CD4-positive, alpha-beta T cell treated with Interleukin-12 subunit alpha and Interleukin-12 subunit beta, for 1 hour (primary cell): ENCODE measurements around the gene ERO1B.
"Not testable (repeated sequence)": the region's sequence is repeated elsewhere in the genome, so short reads cannot be mapped to it uniquely, and the experiment has no call there.

ENCODE experiments used
- DNase-seq: peaks from one replicate; pipeline ENCODE4 v3.0.0-alpha.2; 2020

The ERO1B gene

GRCh38 chr1:236247286-236247685, 34.5 kb downstream of the ERO1B start:
- no peak for DNase-seq

DNA sequence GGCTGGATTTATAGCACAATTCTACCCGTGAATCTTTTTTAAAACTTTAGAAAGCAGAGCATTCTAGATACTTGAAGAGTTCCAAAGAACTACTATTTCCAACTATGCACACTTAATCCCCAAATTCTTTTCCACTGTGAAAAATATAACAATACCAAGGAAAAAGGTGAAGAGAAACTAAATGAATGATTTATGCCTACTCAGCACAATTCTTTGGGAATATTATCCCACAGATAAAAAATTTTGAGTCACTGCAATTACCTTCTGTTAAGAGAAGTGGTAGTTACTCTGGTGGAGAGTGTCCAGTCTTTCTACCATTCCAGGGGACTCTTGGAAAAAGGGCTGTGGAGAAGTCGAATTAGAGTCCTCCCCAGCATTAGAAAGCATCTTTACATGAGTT, 39.2 kb downstream of the ERO1B start:
- DNase-seq: no peak

GRCh38 chr1:236240675-236241074, 41.1 kb downstream of the ERO1B start:
- DNase-seq: no peak

- no peak for DNase-seq
Measured at GRCh38 chr1:236239092-236239585, 42.6 kb downstream of the ERO1B start.

GRCh38 chr1:236235116-236235515, 46.6 kb downstream of the ERO1B start:
- no peak for DNase-seq

GRCh38 chr1:236228411-236228810, 53.3 kb downstream of the ERO1B start:
- no peak for DNase-seq

- DNase-seq: no peak
Measured at GRCh38 chr1:236222632-236223031, 59.1 kb downstream of the ERO1B start.

GRCh38 chr1:236220473-236220872, 61.3 kb downstream of the ERO1B start:
- no peak for DNase-seq

DNA sequence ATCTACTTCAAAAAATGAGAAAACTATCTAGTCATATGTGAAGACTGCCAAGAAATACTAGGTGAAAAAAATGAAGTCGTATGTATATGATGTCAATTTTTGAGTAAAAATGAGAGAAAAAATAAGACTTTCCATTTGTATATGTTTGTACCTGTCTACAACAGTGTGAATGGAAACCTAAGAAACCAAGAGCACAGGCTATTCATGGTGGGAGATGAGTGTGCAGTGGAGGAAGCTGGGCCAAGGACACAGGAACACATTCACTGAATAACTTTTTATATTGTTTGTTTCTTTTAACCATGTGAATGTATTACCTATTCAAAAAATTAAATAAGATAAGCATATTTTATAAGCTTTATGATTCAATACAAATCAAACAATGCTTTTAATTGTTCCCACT, 67.0 kb downstream of the ERO1B start:
- no peak for DNase-seq

GRCh38 chr1:236213534-236213933, 68.2 kb downstream of the ERO1B start:
- DNase-seq: no peak

DNA sequence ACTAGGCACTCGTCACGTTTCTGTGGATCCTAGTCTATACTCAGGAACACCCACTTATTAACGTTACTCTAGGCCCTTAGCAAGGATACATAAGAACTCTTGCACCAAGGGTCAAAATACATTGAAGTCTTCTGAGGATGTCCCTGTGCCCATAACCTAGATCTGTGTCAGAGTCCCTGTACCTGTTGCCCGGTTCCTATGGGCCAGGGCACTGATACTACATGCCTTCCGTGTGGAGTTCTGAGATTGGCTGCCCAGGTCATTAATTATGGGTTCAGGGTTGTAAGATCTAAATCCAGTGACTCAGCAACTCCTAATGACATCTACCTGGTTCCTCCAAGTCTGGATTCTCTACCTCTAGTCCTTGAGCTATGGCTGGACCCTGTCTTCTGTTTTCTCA, 69.9 kb downstream of the ERO1B start:
- no peak for DNase-seq

DNA sequence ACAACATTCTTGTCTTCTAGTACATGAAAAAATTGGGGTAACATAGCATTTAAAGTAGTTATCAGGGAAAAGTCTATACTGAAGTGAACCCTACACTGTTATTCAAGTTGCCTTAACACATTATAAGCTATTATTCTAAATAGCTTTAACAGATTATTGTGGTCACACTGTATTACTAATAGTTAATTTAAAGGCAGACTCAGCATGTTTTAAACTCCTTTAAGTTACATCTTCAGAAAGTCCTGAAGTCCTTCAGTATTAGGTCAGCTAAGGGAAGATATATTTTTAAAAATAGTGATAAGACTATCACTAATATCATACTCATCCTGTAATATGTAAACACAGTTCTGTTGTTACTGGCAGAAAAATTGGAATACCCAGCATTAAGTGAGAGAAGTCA, 72.0 kb downstream of the ERO1B start:
- no peak for DNase-seq

DNA sequence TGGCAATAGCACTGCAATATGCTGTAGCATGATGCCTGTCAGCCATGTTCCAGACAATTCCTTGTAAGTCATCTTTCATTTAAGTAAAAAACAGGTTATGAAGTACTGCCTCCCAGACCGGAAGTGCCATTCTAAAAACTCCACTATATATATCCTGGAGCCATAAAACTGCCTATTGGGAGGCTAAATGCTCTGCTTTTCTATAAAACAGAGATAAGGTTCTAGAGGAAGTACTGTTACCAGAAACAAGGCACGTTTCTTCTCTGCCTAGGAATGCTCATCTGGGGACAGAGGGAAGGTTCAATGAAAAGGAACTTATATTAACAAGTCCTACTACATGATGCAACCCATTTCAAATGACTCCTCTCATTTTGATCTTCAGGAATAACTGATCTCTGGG, 72.6 kb downstream of the ERO1B start:
- DNase-seq: no peak

DNA sequence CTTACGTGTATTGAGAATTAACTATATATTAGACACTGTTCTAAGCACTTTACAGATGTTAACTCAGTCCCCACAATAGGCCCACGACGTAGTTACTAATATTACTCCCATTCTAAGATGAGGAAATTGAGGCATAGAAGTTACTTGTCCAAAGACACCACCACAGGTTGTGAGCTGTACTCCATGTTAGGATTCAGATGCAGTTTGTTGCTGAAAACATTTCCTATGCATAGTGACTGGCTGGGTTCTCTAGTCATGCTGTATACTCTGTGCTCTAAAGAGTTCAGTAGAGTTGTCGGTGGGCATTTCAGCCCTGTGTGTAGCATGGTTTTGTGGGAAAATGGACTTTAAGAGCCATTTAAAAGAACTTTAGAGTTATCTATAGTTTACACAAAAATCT, 74.2 kb downstream of the ERO1B start:
- no peak for DNase-seq

DNA sequence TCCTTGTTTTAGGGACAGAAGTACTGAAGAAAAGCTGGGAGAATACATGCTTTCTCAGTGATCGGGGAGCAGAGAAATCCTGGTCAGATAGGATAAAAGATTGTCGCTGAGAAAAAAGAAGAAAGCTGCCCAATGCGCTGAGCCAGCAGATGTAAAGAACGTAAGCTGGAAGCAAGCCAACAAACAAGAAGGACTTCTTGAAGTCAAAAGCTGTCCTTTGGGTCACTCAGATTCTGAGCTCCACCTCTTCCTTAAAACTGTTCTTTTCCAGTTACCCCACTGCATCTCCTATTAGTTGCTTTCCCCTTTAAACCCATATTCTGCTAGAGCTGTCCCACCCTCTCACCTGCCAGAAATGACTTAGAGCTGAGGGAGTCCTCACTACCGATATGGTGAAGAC, 74.6 kb downstream of the ERO1B start:
- no peak for DNase-seq

DNA sequence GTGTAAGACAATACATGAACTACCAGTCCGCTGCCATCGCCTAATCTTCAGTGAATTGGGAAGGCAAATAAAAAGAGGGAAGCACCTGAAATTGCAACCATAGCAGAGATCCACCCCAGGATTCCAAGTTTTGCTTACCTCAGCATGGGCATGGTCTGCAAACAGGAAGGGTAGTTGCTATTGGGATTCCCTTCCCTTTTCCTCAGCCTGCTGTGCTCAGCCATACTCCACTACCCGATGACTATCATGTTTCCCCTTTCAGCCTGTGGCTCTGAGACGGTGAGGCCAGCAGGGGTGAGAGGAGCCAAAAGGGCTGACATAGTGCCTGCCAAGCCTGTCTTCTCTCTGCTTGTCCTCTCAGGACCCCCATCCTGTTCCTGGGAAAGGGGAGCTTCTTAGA, 75.2 kb downstream of the ERO1B start:
- no peak for DNase-seq

- DNase-seq: no peak
Measured at GRCh38 chr1:236204656-236205055, 77.1 kb downstream of the ERO1B start.

GRCh38 chr1:236204039-236204438, 77.7 kb downstream of the ERO1B start:
- no peak for DNase-seq

- DNase-seq: no peak
Measured at GRCh38 chr1:236201786-236202185, 80.0 kb downstream of the ERO1B start.

DNA sequence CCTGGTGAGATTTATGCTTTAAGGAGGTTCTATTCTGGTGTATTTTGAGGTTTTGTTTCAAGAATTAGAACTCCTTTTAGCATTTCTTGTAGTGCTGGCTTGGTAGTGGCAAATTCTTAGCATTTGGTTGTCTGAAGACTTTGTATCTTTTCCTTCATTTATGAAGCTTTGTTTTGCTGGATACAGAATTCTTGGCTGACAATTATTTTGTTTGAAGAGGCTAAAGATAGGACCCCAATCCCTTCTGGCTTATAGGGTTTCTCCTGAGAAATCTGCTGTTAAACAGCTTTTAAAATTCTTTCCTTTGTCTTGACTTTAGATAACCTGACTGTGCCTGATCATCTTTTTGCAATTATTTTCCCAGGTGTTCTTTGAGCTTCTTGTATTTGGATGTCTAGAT, 80.8 kb downstream of the ERO1B start:
- DNase-seq: no peak

GRCh38 chr1:236193184-236193583, 88.6 kb downstream of the ERO1B start:
- DNase-seq: no peak

DNA sequence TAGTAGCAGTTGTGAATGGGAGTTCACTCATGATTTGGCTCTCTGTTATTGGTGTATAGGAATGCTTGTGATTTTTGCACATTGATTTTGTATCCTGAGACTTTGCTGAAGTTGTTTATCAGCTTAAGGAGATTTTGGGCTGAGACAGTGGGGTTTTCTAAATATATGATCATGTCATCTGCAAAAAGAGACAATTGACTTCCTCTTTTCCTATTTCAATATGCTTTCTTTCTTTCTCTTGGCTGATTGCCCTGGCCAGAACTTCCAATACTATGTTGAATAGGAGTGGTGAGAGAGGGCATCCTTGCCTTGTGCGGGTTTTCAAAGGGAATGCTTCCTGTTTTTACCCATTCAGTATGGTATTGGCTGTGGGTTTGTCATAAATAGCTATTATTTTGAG, 93.7 kb downstream of the ERO1B start:
- not testable (repeated sequence) for DNase-seq

- DNase-seq: not testable (repeated sequence)
Measured at GRCh38 chr1:236186471-236186870, 95.3 kb downstream of the ERO1B start.

GRCh38 chr1:236185687-236186086, 96.1 kb downstream of the ERO1B start:
- no peak for DNase-seq

DNA sequence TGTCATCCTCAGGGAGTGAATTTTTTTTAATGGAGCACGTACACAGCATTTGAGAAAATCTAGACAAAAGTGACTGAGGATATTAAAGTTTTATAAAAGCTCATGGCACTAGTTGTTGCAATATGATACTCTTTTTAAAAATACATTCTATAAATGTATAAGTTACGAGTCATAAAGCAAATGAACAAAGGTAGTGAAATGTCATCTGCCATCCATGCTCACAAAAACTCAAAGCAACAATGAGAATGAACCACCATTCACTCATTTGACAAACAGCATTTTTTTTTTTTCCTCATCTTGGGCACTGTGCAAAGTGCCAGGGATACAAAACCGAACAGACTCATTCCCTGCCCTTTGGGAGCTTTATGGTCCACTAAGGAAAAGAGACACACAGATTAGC, 100.7 kb downstream of the ERO1B start:
- no peak for DNase-seq

DNA sequence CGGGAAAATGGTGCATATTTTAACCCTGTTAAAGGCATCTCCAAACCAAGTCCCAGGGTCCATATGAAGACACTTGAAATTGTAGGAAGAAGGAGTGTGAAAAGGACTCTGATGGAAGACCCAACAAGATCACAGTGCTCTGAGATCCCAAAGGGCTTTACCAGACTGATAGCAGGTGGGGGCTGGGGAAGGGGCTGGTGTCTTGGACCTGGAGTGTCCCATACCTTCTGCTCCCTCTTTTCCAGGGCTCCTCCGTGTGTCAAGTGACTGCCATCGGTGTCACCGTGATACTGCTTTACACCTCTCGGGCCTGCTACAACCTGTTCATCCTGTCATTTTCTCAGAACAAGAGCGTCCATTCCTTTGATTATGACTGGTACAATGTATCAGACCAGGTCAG, 102.1 kb downstream of the ERO1B start:
- no peak for DNase-seq
